ENCODE data around the gene KCNQ5.

Gene KCNQ5

DNA sequence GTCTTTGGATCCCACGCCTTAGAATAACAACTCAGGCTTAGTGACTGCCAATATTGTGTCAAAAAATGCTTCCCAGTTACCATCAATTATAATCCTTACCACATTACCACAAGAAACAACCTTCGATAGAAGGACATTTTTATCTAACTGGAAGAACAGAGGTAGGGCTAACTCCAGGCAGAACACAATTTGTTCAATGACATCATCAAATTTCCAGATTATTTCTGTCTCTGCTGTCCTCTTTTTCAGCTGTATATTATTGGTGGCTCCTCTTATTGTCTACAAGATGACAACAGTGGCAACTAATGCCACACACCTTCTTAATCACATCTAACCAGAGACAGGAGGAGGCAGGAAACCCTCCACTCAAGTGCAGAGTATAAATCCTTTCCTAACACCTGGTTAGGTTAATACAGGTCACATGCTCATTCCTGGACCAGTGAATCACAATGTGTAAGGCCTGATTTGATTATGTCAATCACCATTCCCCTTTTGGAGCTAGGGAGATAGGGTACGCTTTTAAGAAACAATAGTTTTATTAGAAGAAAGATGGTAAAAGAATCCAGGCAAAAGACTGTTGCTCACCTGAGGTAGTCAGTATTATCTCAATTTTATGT, 585.5 kb downstream of the KCNQ5 start:
- H4K8ac ChIP-seq (ENCODE audit: low read depth, low read length), result no peak overlapping the region
- no peak overlapping the region for H2AK5ac ChIP-seq (ENCODE audit: low read length)
- H4K91ac ChIP-seq (ENCODE audit: low read depth, low read length), result no peak overlapping the region
- no peak overlapping the region for H3K4me3 ChIP-seq (ENCODE audit: low read depth, low read length)
- no CpG with 5 or more reads among the region's 3 CpGs for WGBS (ENCODE audit: extremely low coverage, insufficient coverage, insufficient read length)
- H3K79me2 ChIP-seq (ENCODE audit: control insufficient read depth, insufficient read depth, low read length, poor library complexity), result no peaks in the 10 kb centered on the region
- H3K23ac ChIP-seq (ENCODE audit: low read length), result no peak overlapping the region
- H3K27me3 ChIP-seq (ENCODE audit: insufficient read depth, low read length), result no peaks in the 10 kb centered on the region
- H3K4me1 ChIP-seq (ENCODE audit: control insufficient read depth in 1 of 2, insufficient read depth in 2 of 2, low read length in 2 of 2), result no peaks in the 10 kb centered on the region
- no peak for DNase-seq
- H3K4me2 ChIP-seq (ENCODE audit: low read length), result no peak overlapping the region
- H2BK5ac ChIP-seq (ENCODE audit: low read depth, low read length, poor library complexity), result no peak overlapping the region
- no peaks in the 10 kb centered on the region for H3K36me3 ChIP-seq (ENCODE audit: control insufficient read depth in 1 of 2, insufficient read depth in 2 of 2, low read length in 2 of 2)
- no peak overlapping the region for H3K14ac ChIP-seq (ENCODE audit: low read length)
- no peaks in the 10 kb centered on the region for H3K9me3 ChIP-seq (ENCODE audit: insufficient read depth, low read depth, low read length)
- no peaks in the 10 kb centered on the region for H3K79me1 ChIP-seq (ENCODE audit: low read length)
- H2BK12ac ChIP-seq (ENCODE audit: low read length), result no peak overlapping the region
- H4K12ac ChIP-seq (ENCODE audit: low read depth, low read length), result no peak overlapping the region
- H3K9ac ChIP-seq (ENCODE audit: low read length), result no peak overlapping the region
- H2BK120ac ChIP-seq (ENCODE audit: insufficient read depth, low read length, poor library complexity), result no peak overlapping the region
- H2AFZ ChIP-seq (ENCODE audit: insufficient read depth, low read length, poor library complexity), result no peak overlapping the region
- no peak overlapping the region for H3K4ac ChIP-seq (ENCODE audit: low read depth, low read length)
- no peak overlapping the region for H3K18ac ChIP-seq (ENCODE audit: low read length)
- no peak overlapping the region for H3K27ac ChIP-seq (ENCODE audit: low read depth, low read length)

DNA sequence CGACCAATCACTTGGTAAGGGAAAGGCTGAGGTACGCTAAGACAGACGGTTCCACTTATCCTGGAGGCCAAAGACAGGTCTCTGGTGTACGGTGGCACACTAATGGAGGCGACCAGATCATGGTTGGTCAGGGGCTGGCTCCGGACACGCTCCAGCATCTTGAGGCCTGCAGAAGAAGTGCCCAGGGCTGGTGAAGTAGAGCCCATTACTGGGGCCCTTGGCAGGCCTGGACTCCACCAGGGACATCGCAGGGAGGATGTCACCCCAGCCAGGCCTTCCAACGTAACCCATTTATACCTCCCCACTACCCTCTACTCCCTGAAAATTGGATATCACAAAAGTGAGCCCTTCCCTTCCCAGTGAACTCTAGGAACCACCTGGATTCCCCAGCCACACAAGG, 587.3 kb downstream of the KCNQ5 start:
- Histone ChIP-seq H2BK120ac (ENCODE audit: insufficient read depth, low read length, poor library complexity) (no peak overlapping the region), H4K8ac (ENCODE audit: low read depth, low read length) (no peak overlapping the region), H3K14ac (ENCODE audit: low read length) (no peak overlapping the region), H3K27ac (ENCODE audit: low read depth, low read length) (no peak overlapping the region), H3K27me3 (ENCODE audit: insufficient read depth, low read length) (no peaks in the 10 kb centered on the region), H4K91ac (ENCODE audit: low read depth, low read length) (no peak overlapping the region), H3K4me2 (ENCODE audit: low read length) (no peak overlapping the region), H3K36me3 (ENCODE audit: control insufficient read depth in 1 of 2, insufficient read depth in 2 of 2, low read length in 2 of 2) (no peaks in the 10 kb centered on the region), H3K9ac (ENCODE audit: low read length) (no peak overlapping the region), H3K4me1 (ENCODE audit: control insufficient read depth in 1 of 2, insufficient read depth in 2 of 2, low read length in 2 of 2) (no peaks in the 10 kb centered on the region), H2BK12ac (ENCODE audit: low read length) (no peak overlapping the region), H3K4ac (ENCODE audit: low read depth, low read length) (no peak overlapping the region), H4K12ac (ENCODE audit: low read depth, low read length) (no peak overlapping the region), H3K9me3 (ENCODE audit: insufficient read depth, low read depth, low read length) (no peaks in the 10 kb centered on the region), H2BK5ac (ENCODE audit: low read depth, low read length, poor library complexity) (no peak overlapping the region), H3K79me1 (ENCODE audit: low read length) (no peaks in the 10 kb centered on the region), H3K18ac (ENCODE audit: low read length) (no peak overlapping the region), H3K4me3 (ENCODE audit: low read depth, low read length) (no peak overlapping the region), H2AFZ (ENCODE audit: insufficient read depth, low read length, poor library complexity) (no peak overlapping the region), H3K23ac (ENCODE audit: low read length) (no peak overlapping the region), H3K79me2 (ENCODE audit: control insufficient read depth, insufficient read depth, low read length, poor library complexity) (no peaks in the 10 kb centered on the region), H2AK5ac (ENCODE audit: low read length) (no peak overlapping the region)
- WGBS (ENCODE audit: extremely low coverage, insufficient coverage, insufficient read length), result no CpG with 5 or more reads among the region's 9 CpGs
- DNase-seq, result no peak

- no CpG with 5 or more reads among the region's 2 CpGs for WGBS (ENCODE audit: extremely low coverage, insufficient coverage, insufficient read length)
- Histone ChIP-seq H3K18ac (ENCODE audit: low read length) (no peak overlapping the region), H3K23ac (ENCODE audit: low read length) (no peak overlapping the region)
Observed at GRCh38 chr6:73216859-73217258, 595.0 kb downstream of the KCNQ5 start.

DNA sequence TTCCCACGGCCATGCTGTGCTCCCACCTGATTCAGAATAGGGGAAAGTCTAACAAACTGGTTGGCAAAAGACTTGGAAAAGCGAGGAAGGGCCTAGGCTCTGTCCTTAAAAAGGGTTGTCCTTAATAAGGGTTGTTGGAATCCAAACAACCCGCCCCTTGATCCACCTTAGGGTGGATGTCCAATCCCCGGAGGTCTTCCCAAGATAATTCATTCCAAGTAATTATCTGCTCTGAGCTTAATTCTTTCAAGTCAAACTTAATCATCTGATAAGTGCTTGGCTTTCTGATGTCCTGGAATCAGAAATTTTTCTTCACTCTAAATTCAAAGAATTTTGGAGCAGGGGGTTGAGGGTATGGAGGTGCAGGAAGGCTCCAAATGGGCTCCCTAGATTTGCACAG, 603.5 kb downstream of the KCNQ5 start, which contains the start of gene KHDC1L:
Gene KHDC1L, minus strand, starts transcription at position 101 of the 400 bp plus-strand sequence. Its CDS starts 88 bp downstream, at position 13.
- no peak within 1 kb of the TSS for H2AK5ac ChIP-seq (ENCODE audit: low read length)
- H3K36me3 ChIP-seq (ENCODE audit: control insufficient read depth in 1 of 2, insufficient read depth in 2 of 2, low read length in 2 of 2), result no peaks in the 10 kb centered on the region
- no peaks in the 10 kb centered on the region for H3K79me2 ChIP-seq (ENCODE audit: control insufficient read depth, insufficient read depth, low read length, poor library complexity)
- peaks cover 3% of the 10 kb centered on the region for H3K9me3 ChIP-seq (ENCODE audit: insufficient read depth, low read depth, low read length)
- no peak within 1 kb of the TSS for H2AFZ ChIP-seq (ENCODE audit: insufficient read depth, low read length, poor library complexity)
- H2BK12ac ChIP-seq (ENCODE audit: low read length), result no peak within 1 kb of the TSS
- H4K91ac ChIP-seq (ENCODE audit: low read depth, low read length), result no peak within 1 kb of the TSS
- H2BK5ac ChIP-seq (ENCODE audit: low read depth, low read length, poor library complexity), result no peak within 1 kb of the TSS
- H4K12ac ChIP-seq (ENCODE audit: low read depth, low read length), result no peak within 1 kb of the TSS
- no peak within 1 kb of the TSS for H3K18ac ChIP-seq (ENCODE audit: low read length)
- H3K79me1 ChIP-seq (ENCODE audit: low read length), result no peaks in the 10 kb centered on the region
- H3K27ac ChIP-seq (ENCODE audit: low read depth, low read length), result no peak within 1 kb of the TSS
- no peak for DNase-seq
- H3K27me3 ChIP-seq (ENCODE audit: insufficient read depth, low read length), result no peaks in the 10 kb centered on the region
- WGBS (ENCODE audit: extremely low coverage, insufficient coverage, insufficient read length), result no CpG with 5 or more reads among the region's 4 CpGs
- no peak within 1 kb of the TSS for H3K23ac ChIP-seq (ENCODE audit: low read length)
- no peak within 1 kb of the TSS for H3K9ac ChIP-seq (ENCODE audit: low read length)
- no peaks in the 10 kb centered on the region for H3K4me1 ChIP-seq (ENCODE audit: control insufficient read depth in 1 of 2, insufficient read depth in 2 of 2, low read length in 2 of 2)
- H3K4me3 ChIP-seq (ENCODE audit: low read depth, low read length), result no peak within 1 kb of the TSS
- H4K8ac ChIP-seq (ENCODE audit: low read depth, low read length), result no peak within 1 kb of the TSS
- H3K4me2 ChIP-seq (ENCODE audit: low read length), result no peak within 1 kb of the TSS
- H3K14ac ChIP-seq (ENCODE audit: low read length), result no peak within 1 kb of the TSS
- H2BK120ac ChIP-seq (ENCODE audit: insufficient read depth, low read length, poor library complexity), result no peak within 1 kb of the TSS
- H3K4ac ChIP-seq (ENCODE audit: low read depth, low read length), result no peak within 1 kb of the TSS

More at GRCh38 chr6:73216859-73217258, 595.0 kb downstream of the KCNQ5 start:
- no peaks in the 10 kb centered on the region for H3K36me3 ChIP-seq (ENCODE audit: control insufficient read depth in 1 of 2, insufficient read depth in 2 of 2, low read length in 2 of 2)
- no peak overlapping the region for H3K4me3 ChIP-seq (ENCODE audit: low read depth, low read length)
- H3K9me3 ChIP-seq (ENCODE audit: insufficient read depth, low read depth, low read length), result no peaks in the 10 kb centered on the region
- no peak overlapping the region for H2AK5ac ChIP-seq (ENCODE audit: low read length)
- no peaks in the 10 kb centered on the region for H3K27me3 ChIP-seq (ENCODE audit: insufficient read depth, low read length)
- H2BK5ac ChIP-seq (ENCODE audit: low read depth, low read length, poor library complexity), result no peak overlapping the region
- H3K9ac ChIP-seq (ENCODE audit: low read length), result no peak overlapping the region
- no peak overlapping the region for H3K27ac ChIP-seq (ENCODE audit: low read depth, low read length)
- H4K12ac ChIP-seq (ENCODE audit: low read depth, low read length), result no peak overlapping the region
- H4K8ac ChIP-seq (ENCODE audit: low read depth, low read length), result no peak overlapping the region
- H2BK120ac ChIP-seq (ENCODE audit: insufficient read depth, low read length, poor library complexity), result no peak overlapping the region
- no peak overlapping the region for H3K4me2 ChIP-seq (ENCODE audit: low read length)
- H2BK12ac ChIP-seq (ENCODE audit: low read length), result no peak overlapping the region
- H4K91ac ChIP-seq (ENCODE audit: low read depth, low read length), result no peak overlapping the region
- no peak overlapping the region for H3K4ac ChIP-seq (ENCODE audit: low read depth, low read length)
- no peak for DNase-seq
- no peaks in the 10 kb centered on the region for H3K79me1 ChIP-seq (ENCODE audit: low read length)
- no peaks in the 10 kb centered on the region for H3K4me1 ChIP-seq (ENCODE audit: control insufficient read depth in 1 of 2, insufficient read depth in 2 of 2, low read length in 2 of 2)
- no peak overlapping the region for H2AFZ ChIP-seq (ENCODE audit: insufficient read depth, low read length, poor library complexity)
- H3K14ac ChIP-seq (ENCODE audit: low read length), result no peak overlapping the region
- H3K79me2 ChIP-seq (ENCODE audit: control insufficient read depth, insufficient read depth, low read length, poor library complexity), result no peaks in the 10 kb centered on the region
